Breast epithelium (tissue), 4 donors: Measurements from ENCODE around the gene ARNT2. TPM values are rescaled to one million over a fixed set of nuclear protein-coding genes. Genes with fewer than 3 reads are reported as not detected.
"Not testable (repeated sequence)": the region's sequence is repeated elsewhere in the genome, so short reads cannot be mapped to it uniquely, and the experiment has no call there.

Experiments
- DNase-seq, 2 donors: peaks; one replicate each; pipeline ENCODE4 v3.0.0-alpha.2; 2019; ENCODE audit warnings: low spot score in 2 of 2
- H3K27ac ChIP-seq, 2 donors: fragments of 200-600 bp; sonication (generic) in 1 of 2; one replicate each; pipeline ENCODE4 v1.5.1; 2016 to 2019; ENCODE audit warnings: mild to moderate bottlenecking in 1 of 2
- H3K27me3 ChIP-seq, 2 donors: fragments of 200-600 bp; sonication (generic) in 1 of 2; one replicate each; pipeline versions ENCODE4 v1.5.1 to v1.6.0; 2017 to 2019; ENCODE audit warnings: control low read depth in 1 of 2, mild to moderate bottlenecking in 1 of 2
- H3K36me3 ChIP-seq: fragments of 200-600 bp; one replicate; pipeline ENCODE4 v1.5.1; 2019
- H3K4me1 ChIP-seq, 2 donors: fragments of 200-600 bp; sonication (generic); one replicate each; pipeline ENCODE4 v1.5.1; 2016 to 2019; ENCODE audit warnings: control low read depth in 1 of 2
- H3K4me3 ChIP-seq, 3 donors: fragments of 200-600 bp; sonication (generic); 1 replicate in 2 of 3; 2 replicates in 1 of 3; pipeline ENCODE4 v1.5.1; 2016 to 2019; ENCODE audit warnings: mild to moderate bottlenecking in 3 of 3, moderate library complexity in 2 of 3
- H3K9me3 ChIP-seq, 2 donors: fragments of 200-600 bp; sonication (generic) in 1 of 2; one replicate each; pipeline ENCODE4 v1.5.1; 2016 to 2019; ENCODE audit warnings: control low read depth in 1 of 2
- CTCF ChIP-seq, 3 donors: fragments of 450-650 bp; IDR thresholded peaks; one replicate each; pipeline ENCODE4 v1.5.1; 2016 to 2017; ENCODE audit warnings: antibody characterized with exemption in 3 of 3, mild to moderate bottlenecking in 3 of 3, moderate library complexity in 3 of 3
- POLR2A ChIP-seq: fragments of 450-650 bp; IDR thresholded peaks from one replicate; pipeline ENCODE4 v1.6.1; 2016; ENCODE audit warnings: antibody characterized with exemption, mild to moderate bottlenecking, moderate library complexity
- POLR2AphosphoS5 ChIP-seq, 3 donors: sonication (generic); formaldehyde crosslinking; IDR thresholded peaks; one replicate each; pipeline ENCODE4 v1.6.1; 2017; ENCODE audit warnings: antibody characterized with exemption in 3 of 3
- intact Hi-C: fragments of 100-400 bp; cut with DNase I; formaldehyde crosslinking; loops from one replicate; pipeline ENCODE4 v1.15.1; 2023; ENCODE audit warnings: low total_unique reads
- total RNA-seq, 3 donors: library from RNA; depleted of rRNA; stranded (reverse); fragments of >200 nt; gene quantifications; one replicate each; pipeline ENCODE4 v1.1.0, GENCODE V29; 2016

The ARNT2 gene
- total RNA-seq, 3 donors from 2014 or later: 5.9 to 8.5 (median 7.0) TPM

- Histone ChIP-seq H3K4me3 (no peak overlapping the region), H3K36me3 (no peaks in the 10 kb centered on the region), H3K9me3 (no peaks in the 10 kb centered on the region), H3K4me1 (no peaks in the 10 kb centered on the region), H3K27me3 (peaks cover 0 to 3% of the 10 kb centered on the region in 2 donors), H3K27ac (no peak overlapping the region)
- no peak for TF ChIP-seq POLR2A
- TF ChIP-seq POLR2AphosphoS5 (IDR thresholded peaks at IDR 0.05): no peak
- no peak for TF ChIP-seq CTCF (IDR thresholded peaks at IDR 0.05)
- no peak for DNase-seq
- intact Hi-C loops: no loop called here
Observed at GRCh38 chr15:80386151-80386550, 18.0 kb upstream of the ARNT2 start.

- peaks cover 0 to 3% of the 10 kb centered on the region in 2 donors for H3K27me3 ChIP-seq
- no peaks in the 10 kb centered on the region for H3K9me3 ChIP-seq
- no peak for TF ChIP-seq POLR2A
- no peak for TF ChIP-seq POLR2AphosphoS5 (IDR thresholded peaks at IDR 0.05)
- TF ChIP-seq CTCF (IDR thresholded peaks at IDR 0.05): no peak
- no peaks in the 10 kb centered on the region for H3K36me3 ChIP-seq
- no peak for DNase-seq
- intact Hi-C loops: no loop called here
- H3K4me3 ChIP-seq: no peak overlapping the region
- no peak overlapping the region for H3K27ac ChIP-seq
- H3K4me1 ChIP-seq: no peaks in the 10 kb centered on the region
Observed at GRCh38 chr15:80388326-80388725, 15.9 kb upstream of the ARNT2 start.

- no peak for DNase-seq
- intact Hi-C loops: no loop called here
- H3K27ac ChIP-seq: no peak overlapping the region
- no peaks in the 10 kb centered on the region for H3K9me3 ChIP-seq
- no peaks in the 10 kb centered on the region for H3K4me1 ChIP-seq
- no peaks in the 10 kb centered on the region for H3K36me3 ChIP-seq
- TF ChIP-seq POLR2A: no peak
- H3K27me3 ChIP-seq: peaks cover 0 to 3% of the 10 kb centered on the region in 2 donors
- no peak overlapping the region for H3K4me3 ChIP-seq
Observed at GRCh38 chr15:80389370-80389769, 14.8 kb upstream of the ARNT2 start.

GRCh38 chr15:80390942-80391341 is 13.2 kb upstream of the ARNT2 start:
- H3K27ac ChIP-seq, DNase-seq, H3K36me3 ChIP-seq, H3K27me3 ChIP-seq, H3K4me1 ChIP-seq, intact Hi-C loops, H3K4me3 ChIP-seq, H3K9me3 ChIP-seq: not testable (repeated sequence)

- no peak for TF ChIP-seq POLR2AphosphoS5 (IDR thresholded peaks at IDR 0.05)
- no peak for TF ChIP-seq CTCF (IDR thresholded peaks at IDR 0.05)
- TF ChIP-seq POLR2A: no peak
- Histone ChIP-seq H3K4me3 (no peak overlapping the region), H3K36me3 (no peaks in the 10 kb centered on the region), H3K27ac (no peak overlapping the region), H3K27me3 (no peaks in the 10 kb centered on the region), H3K4me1 (no peaks in the 10 kb centered on the region), H3K9me3 (no peaks in the 10 kb centered on the region)
- intact Hi-C loops: no loop called here
- no peak for DNase-seq
Observed at GRCh38 chr15:80395616-80396015, 8.6 kb upstream of the ARNT2 start.

- no peak for DNase-seq
- no peak overlapping the region for H3K27ac ChIP-seq
- H3K36me3 ChIP-seq: no peaks in the 10 kb centered on the region
- H3K4me3 ChIP-seq: no peak overlapping the region
- intact Hi-C loops: no loop called here
- H3K27me3 ChIP-seq: no peaks in the 10 kb centered on the region
- no peaks in the 10 kb centered on the region for H3K4me1 ChIP-seq
- no peaks in the 10 kb centered on the region for H3K9me3 ChIP-seq
- TF ChIP-seq POLR2AphosphoS5 (IDR thresholded peaks at IDR 0.05) (no peak), POLR2A (no peak), CTCF (IDR thresholded peaks at IDR 0.05) (no peak)
Observed at GRCh38 chr15:80396096-80396495, 8.1 kb upstream of the ARNT2 start.
